Measurements from ENCODE around the gene ERICH3. TPM values are rescaled to one million over a fixed set of nuclear protein-coding genes. Genes with fewer than 3 reads are reported as not detected.

Gene ERICH3
- total RNA-seq, 1 donor = not detected

GRCh38 chr1:74610961-74611360 lies 62.6 kb downstream of the ERICH3 start:
- H3K27ac ChIP-seq (ENCODE audit: low read depth, low read length) = no peak overlapping the region
- DNase-seq (ENCODE audit: insufficient read length, low spot score, missing footprints) = no peak

GRCh38 chr1:74609810-74610371 lies 63.7 kb downstream of the ERICH3 start:
- no peak for TF ChIP-seq CTCF (IDR thresholded peaks at IDR 0.05; ENCODE audit: extremely low read depth, low read depth, low read length)
- Histone ChIP-seq H3K4me2 (ENCODE audit: insufficient read depth, low read length) (no peak overlapping the region), H3K79me2 (ENCODE audit: insufficient read depth, low read length) (no peaks in the 10 kb centered on the region), H3K4me1 (ENCODE audit: insufficient read depth, low read length) (no peaks in the 10 kb centered on the region), H3K36me3 (ENCODE audit: insufficient read depth, low read length) (no peaks in the 10 kb centered on the region), H2AFZ (ENCODE audit: low read length) (no peak overlapping the region), H4K20me1 (ENCODE audit: insufficient read depth, low read length) (no peaks in the 10 kb centered on the region), H3K27me3 (ENCODE audit: insufficient read depth, low read length) (no peaks in the 10 kb centered on the region), H3K4me3 (ENCODE audit: insufficient read depth, low read length) (no peak overlapping the region), H3K27ac (ENCODE audit: low read depth, low read length) (no peak overlapping the region), H3K9me3 (ENCODE audit: low read depth, low read length) (no peaks in the 10 kb centered on the region)
- no peak for DNase-seq (ENCODE audit: insufficient read length, low spot score, missing footprints)

More at GRCh38 chr1:74610961-74611360, 62.6 kb downstream of the ERICH3 start:
- no peaks in the 10 kb centered on the region for H3K36me3 ChIP-seq (ENCODE audit: insufficient read depth, low read length)
- no peaks in the 10 kb centered on the region for H3K79me2 ChIP-seq (ENCODE audit: insufficient read depth, low read length)
- H3K9me3 ChIP-seq (ENCODE audit: low read depth, low read length) = no peaks in the 10 kb centered on the region
- no peaks in the 10 kb centered on the region for H3K4me1 ChIP-seq (ENCODE audit: insufficient read depth, low read length)
- no peak overlapping the region for H2AFZ ChIP-seq (ENCODE audit: low read length)
- no peak overlapping the region for H3K4me3 ChIP-seq (ENCODE audit: insufficient read depth, low read length)
- H3K27me3 ChIP-seq (ENCODE audit: insufficient read depth, low read length) = no peaks in the 10 kb centered on the region
- H3K4me2 ChIP-seq (ENCODE audit: insufficient read depth, low read length) = no peak overlapping the region
- TF ChIP-seq CTCF (IDR thresholded peaks at IDR 0.05; ENCODE audit: extremely low read depth, low read depth, low read length) = no peak
- no peaks in the 10 kb centered on the region for H4K20me1 ChIP-seq (ENCODE audit: insufficient read depth, low read length)

- Histone ChIP-seq H3K4me1 (ENCODE audit: insufficient read depth, low read length) (no peaks in the 10 kb centered on the region), H3K27me3 (ENCODE audit: insufficient read depth, low read length) (no peaks in the 10 kb centered on the region), H3K27ac (ENCODE audit: low read depth, low read length) (no peak overlapping the region), H4K20me1 (ENCODE audit: insufficient read depth, low read length) (no peaks in the 10 kb centered on the region), H2AFZ (ENCODE audit: low read length) (no peak overlapping the region), H3K4me3 (ENCODE audit: insufficient read depth, low read length) (no peak overlapping the region), H3K4me2 (ENCODE audit: insufficient read depth, low read length) (no peak overlapping the region), H3K79me2 (ENCODE audit: insufficient read depth, low read length) (no peaks in the 10 kb centered on the region), H3K9me3 (ENCODE audit: low read depth, low read length) (no peaks in the 10 kb centered on the region), H3K36me3 (ENCODE audit: insufficient read depth, low read length) (no peaks in the 10 kb centered on the region)
- no peak for DNase-seq (ENCODE audit: insufficient read length, low spot score, missing footprints)
- no peak for TF ChIP-seq CTCF (IDR thresholded peaks at IDR 0.05; ENCODE audit: extremely low read depth, low read depth, low read length)
Measured at GRCh38 chr1:74596717-74597116, 76.9 kb downstream of the ERICH3 start.

GRCh38 chr1:74593887-74594866 lies 79.4 kb downstream of the ERICH3 start:
- no peak for DNase-seq (ENCODE audit: insufficient read length, low spot score, missing footprints)
- no peaks in the 10 kb centered on the region for H4K20me1 ChIP-seq (ENCODE audit: insufficient read depth, low read length)
- no peaks in the 10 kb centered on the region for H3K79me2 ChIP-seq (ENCODE audit: insufficient read depth, low read length)
- H3K27me3 ChIP-seq (ENCODE audit: insufficient read depth, low read length) = no peaks in the 10 kb centered on the region
- H3K36me3 ChIP-seq (ENCODE audit: insufficient read depth, low read length) = no peaks in the 10 kb centered on the region
- H2AFZ ChIP-seq (ENCODE audit: low read length) = no peak overlapping the region
- H3K27ac ChIP-seq (ENCODE audit: low read depth, low read length) = no peak overlapping the region
- H3K9me3 ChIP-seq (ENCODE audit: low read depth, low read length) = no peaks in the 10 kb centered on the region
- H3K4me2 ChIP-seq (ENCODE audit: insufficient read depth, low read length) = no peak overlapping the region
- H3K4me3 ChIP-seq (ENCODE audit: insufficient read depth, low read length) = no peak overlapping the region
- no peak for TF ChIP-seq CTCF (IDR thresholded peaks at IDR 0.05; ENCODE audit: extremely low read depth, low read depth, low read length)
- no peaks in the 10 kb centered on the region for H3K4me1 ChIP-seq (ENCODE audit: insufficient read depth, low read length)

Measured in osteoblast (primary cell).